ENCODE data around the gene GGA2. TPM values are rescaled to one million over a fixed set of nuclear protein-coding genes. Genes with fewer than 3 reads are reported as not detected.
A peak's percentile ranks its signal among the peaks of the same experiment; 100 is the strongest.

The GGA2 gene
- total RNA-seq, 1 donor from 2014 or later: 40.4 TPM

- no peaks in the 10 kb centered on the region for H3K27me3 Mint-ChIP-seq (ENCODE audit: low read depth)
- H3K27ac Mint-ChIP-seq (ENCODE audit: unreplicated experiment): peak overlapping the region; percentile 36
- no peak for TF ChIP-seq CTCF (IDR thresholded peaks at IDR 0.05)
- no peaks in the 10 kb centered on the region for H3K9me3 Mint-ChIP-seq (ENCODE audit: low read depth)
- H3K36me3 Mint-ChIP-seq (ENCODE audit: low read depth): peaks cover 35% of the 10 kb centered on the region
- no peaks in the 10 kb centered on the region for H3K4me1 Mint-ChIP-seq (ENCODE audit: low read depth)
- H3K4me3 Mint-ChIP-seq (ENCODE audit: unreplicated experiment): no peak overlapping the region
- no peak for DNase-seq (ENCODE audit: low spot score)
Observed at GRCh38 chr16:23479138-23479537, 31.2 kb downstream of the GGA2 start.

DNA sequence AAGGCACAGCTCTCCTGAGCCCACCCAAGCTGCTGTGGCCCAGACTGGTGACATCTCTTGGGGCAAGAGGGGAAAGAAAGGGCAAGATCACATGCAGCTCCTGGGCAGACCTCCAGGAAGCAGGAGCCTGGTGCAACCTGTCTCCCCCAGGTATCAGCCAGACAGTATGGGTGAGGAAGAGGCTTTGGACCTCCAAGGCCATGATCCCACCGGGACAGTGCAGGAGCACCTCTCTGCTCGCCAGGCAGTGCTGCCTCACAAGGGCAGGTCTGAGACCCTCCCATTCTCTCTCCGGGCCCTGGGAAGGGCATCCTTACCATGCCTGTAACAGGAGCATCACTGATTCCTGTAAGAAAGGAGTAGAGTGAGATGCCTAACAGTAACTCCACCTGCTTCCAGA, 31.7 kb downstream of the GGA2 start:
- peaks cover 40% of the 10 kb centered on the region for H3K36me3 Mint-ChIP-seq (ENCODE audit: low read depth)

DNA sequence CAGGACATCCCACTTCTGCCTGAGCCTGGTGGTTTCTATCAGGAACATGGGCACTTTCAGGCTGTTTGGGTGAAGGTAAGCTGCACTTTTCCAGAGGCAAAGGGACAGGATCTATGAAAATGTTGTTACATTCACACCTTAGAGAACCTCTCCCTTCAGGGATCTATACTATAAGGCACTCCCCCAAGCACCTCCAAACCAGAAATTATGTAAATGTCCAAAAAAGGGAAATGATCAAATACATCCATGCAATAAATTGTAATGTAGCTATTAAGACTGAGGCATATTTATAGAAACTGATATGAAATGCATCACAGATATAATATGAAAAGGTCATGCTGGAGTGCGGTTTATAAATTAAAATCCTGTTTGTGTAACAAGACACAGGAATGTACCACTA, 34.0 kb downstream of the GGA2 start:
- no peak overlapping the region for H3K4me3 Mint-ChIP-seq (ENCODE audit: unreplicated experiment)
- no peaks in the 10 kb centered on the region for H3K27me3 Mint-ChIP-seq (ENCODE audit: low read depth)
- DNase-seq (ENCODE audit: low spot score): no peak
- H3K36me3 Mint-ChIP-seq (ENCODE audit: low read depth): peaks cover 29% of the 10 kb centered on the region
- H3K27ac Mint-ChIP-seq (ENCODE audit: unreplicated experiment): no peak overlapping the region
- H3K9me3 Mint-ChIP-seq (ENCODE audit: low read depth): no peaks in the 10 kb centered on the region
- H3K4me1 Mint-ChIP-seq (ENCODE audit: low read depth): no peaks in the 10 kb centered on the region
- no peak for TF ChIP-seq CTCF (IDR thresholded peaks at IDR 0.05)

More for the DNA sequence above, 31.7 kb downstream of the GGA2 start:
- Mint-ChIP-seq H3K4me3 (ENCODE audit: unreplicated experiment) (no peak overlapping the region), H3K27ac (ENCODE audit: unreplicated experiment) (no peak overlapping the region), H3K27me3 (ENCODE audit: low read depth) (no peaks in the 10 kb centered on the region), H3K4me1 (ENCODE audit: low read depth) (no peaks in the 10 kb centered on the region), H3K9me3 (ENCODE audit: low read depth) (no peaks in the 10 kb centered on the region)
- no peak for DNase-seq (ENCODE audit: low spot score)
- TF ChIP-seq CTCF (IDR thresholded peaks at IDR 0.05): no peak

DNA sequence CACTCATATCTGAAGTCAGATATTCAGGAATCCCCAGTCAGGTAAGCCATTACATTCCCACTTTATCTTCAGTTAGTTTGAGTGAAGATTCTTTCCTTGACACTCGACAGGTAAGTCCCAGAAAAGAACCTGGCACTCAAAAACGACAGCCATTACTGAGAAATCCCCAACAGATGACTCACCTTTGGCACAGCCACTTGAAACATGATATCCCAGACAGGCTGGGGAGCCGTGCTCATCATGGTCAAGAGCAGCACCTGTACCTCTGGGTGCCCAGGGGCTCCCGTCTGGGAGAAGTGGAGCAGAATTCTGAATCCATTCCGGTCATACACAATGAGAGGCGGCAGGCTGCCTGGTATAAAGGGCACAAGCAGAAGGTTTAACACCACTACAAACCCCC, 40.5 kb downstream of the GGA2 start:
- H3K4me1 Mint-ChIP-seq (ENCODE audit: low read depth): peaks cover 4% of the 10 kb centered on the region
- H3K36me3 Mint-ChIP-seq (ENCODE audit: low read depth): peaks cover 35% of the 10 kb centered on the region
- no peaks in the 10 kb centered on the region for H3K9me3 Mint-ChIP-seq (ENCODE audit: low read depth)
- H3K27me3 Mint-ChIP-seq (ENCODE audit: low read depth): no peaks in the 10 kb centered on the region
- H3K4me3 Mint-ChIP-seq (ENCODE audit: unreplicated experiment): no peak overlapping the region
- no peak for DNase-seq (ENCODE audit: low spot score)
- no peak overlapping the region for H3K27ac Mint-ChIP-seq (ENCODE audit: unreplicated experiment)
- TF ChIP-seq CTCF (IDR thresholded peaks at IDR 0.05): no peak

GRCh38 chr16:23466162-23466885, 44.0 kb downstream of the GGA2 start:
- no peak for TF ChIP-seq CTCF (IDR thresholded peaks at IDR 0.05)
- Mint-ChIP-seq H3K27me3 (ENCODE audit: low read depth) (no peaks in the 10 kb centered on the region), H3K9me3 (ENCODE audit: low read depth) (no peaks in the 10 kb centered on the region), H3K4me3 (ENCODE audit: unreplicated experiment) (no peak overlapping the region), H3K36me3 (ENCODE audit: low read depth) (peaks cover 27% of the 10 kb centered on the region), H3K4me1 (ENCODE audit: low read depth) (peaks cover 7% of the 10 kb centered on the region), H3K27ac (ENCODE audit: unreplicated experiment) (no peak overlapping the region)
- DNase-seq (ENCODE audit: low spot score): no peak
